Activated CD4-positive, alpha-beta T cell treated with anti-CD3 and anti-CD28 coated beads, Interleukin-2, amount 50 U/mL, for 24 hours (primary cell): ENCODE measurements around the gene ACOT13.
"Not testable (repeated sequence)": the region's sequence is repeated elsewhere in the genome, so short reads cannot be mapped to it uniquely, and the experiment has no call there.

ENCODE experiments used
- DNase-seq, 2 donors: peaks; one replicate each; pipeline ENCODE4 v3.0.0-alpha.2; 2020; ENCODE audit warnings: low read depth in 1 of 2, low spot score in 1 of 2

Gene ACOT13

DNA sequence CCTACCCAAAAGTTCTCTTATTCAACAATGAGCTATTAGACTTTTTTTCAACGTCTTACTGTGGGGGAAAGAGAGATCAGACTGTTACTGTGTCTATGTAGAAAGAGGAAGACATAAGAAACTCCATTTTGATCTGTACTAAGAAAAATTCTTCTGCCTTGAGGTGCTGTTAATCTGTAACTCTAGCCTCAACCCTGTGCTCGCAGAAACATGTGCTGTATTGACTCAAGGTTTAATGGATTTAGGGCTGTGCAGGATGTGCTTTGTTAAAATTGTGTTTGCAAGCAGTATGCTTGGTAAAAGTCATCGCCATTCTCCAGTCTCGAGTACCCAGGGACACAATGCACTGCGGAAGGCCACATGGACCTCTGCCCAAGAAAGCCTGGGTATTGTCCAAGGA, 5.1 kb upstream of the ACOT13 start:
- not testable (repeated sequence) for DNase-seq

GRCh38 chr6:24662236-24662635, 4.6 kb upstream of the ACOT13 start:
- no peak for DNase-seq

- DNase-seq = no peak
Measured at GRCh38 chr6:24663189-24663588, 3.7 kb upstream of the ACOT13 start.

DNA sequence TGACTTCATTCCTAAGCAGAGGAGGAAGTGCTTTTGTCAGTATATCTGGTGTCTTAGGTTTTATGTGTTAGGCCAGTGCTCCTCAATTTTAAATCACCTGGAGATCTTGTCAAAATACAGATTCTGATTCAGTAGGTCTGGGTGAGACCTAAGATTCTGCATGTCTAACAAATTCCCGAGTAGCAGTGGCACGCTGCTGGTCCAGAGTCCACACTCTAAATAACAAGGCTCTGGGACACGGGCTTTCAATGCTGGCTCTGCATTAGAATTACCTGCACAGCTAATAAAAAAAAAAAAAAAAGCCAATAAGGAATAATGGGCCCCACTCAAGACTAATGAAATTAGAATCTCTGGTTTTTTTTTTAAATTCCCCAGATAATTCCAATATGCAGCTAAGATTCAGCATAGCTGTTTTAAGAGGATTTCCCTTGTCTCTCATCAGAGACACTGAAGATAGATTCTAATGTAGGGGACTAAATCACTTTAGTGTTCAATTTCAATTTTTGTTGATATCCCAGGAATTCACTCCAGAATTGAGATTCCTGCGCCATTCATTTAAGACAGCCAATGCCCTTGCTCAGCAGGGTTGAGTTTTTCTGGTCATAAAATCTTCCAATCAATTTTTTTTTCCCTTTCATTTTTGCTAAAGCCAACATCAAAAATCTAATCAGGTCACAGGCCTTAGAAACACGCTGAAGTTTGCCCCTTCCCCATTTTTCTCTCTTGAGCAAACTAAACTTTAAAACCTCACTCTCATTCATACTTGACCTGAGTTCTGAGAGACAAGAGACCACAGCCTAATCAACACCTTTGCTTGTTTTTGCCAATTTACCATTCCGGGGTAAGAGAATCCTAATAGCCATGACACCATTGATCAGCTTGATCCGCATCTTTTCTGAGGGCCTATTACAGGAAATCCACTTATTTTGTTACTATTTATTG, 2.6 kb upstream of the ACOT13 start:
- no peak for DNase-seq

DNA sequence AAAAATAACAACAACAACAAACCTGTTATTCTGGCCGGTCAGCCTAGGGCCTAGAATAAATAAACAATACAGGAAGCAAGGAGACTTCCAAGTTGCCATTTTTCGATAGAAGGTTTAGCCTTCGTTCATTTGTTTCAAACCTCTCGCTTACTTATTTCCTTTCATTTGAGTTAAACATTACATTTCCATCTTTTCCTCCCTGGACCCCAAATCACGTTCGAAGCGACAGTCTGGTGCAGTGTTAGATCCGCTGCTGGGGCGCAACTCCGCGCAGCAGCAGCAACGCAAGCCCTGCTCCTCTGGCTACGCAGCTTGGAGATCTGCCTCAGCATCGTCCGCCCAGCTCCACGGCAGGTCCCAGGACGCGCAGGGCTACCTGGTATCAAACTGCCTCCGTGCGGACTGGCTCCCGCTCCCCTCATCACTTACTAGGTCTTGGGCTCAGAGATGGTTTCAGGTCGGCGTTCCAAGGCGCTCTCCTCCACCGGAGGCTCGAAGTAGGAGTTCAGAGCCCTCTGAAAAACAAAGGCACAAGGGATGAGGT, 708 bp upstream of the ACOT13 start:
- no peak for DNase-seq

GRCh38 chr6:24667378-24667803, 514 bp downstream of the ACOT13 start:
- no peak for DNase-seq

- DNase-seq = not testable (repeated sequence)
Measured at GRCh38 chr6:24668066-24668996, 1.5 kb downstream of the ACOT13 start.

GRCh38 chr6:24668997-24669361, 2.1 kb downstream of the ACOT13 start:
- no peak for DNase-seq

- not testable (repeated sequence) for DNase-seq
Measured at GRCh38 chr6:24670492-24670891, 3.6 kb downstream of the ACOT13 start.

- DNase-seq = not testable (repeated sequence)
Measured at GRCh38 chr6:24671077-24671476, 4.2 kb downstream of the ACOT13 start.

- DNase-seq = no peak
Measured at GRCh38 chr6:24672620-24673182, 5.8 kb downstream of the ACOT13 start.

DNA sequence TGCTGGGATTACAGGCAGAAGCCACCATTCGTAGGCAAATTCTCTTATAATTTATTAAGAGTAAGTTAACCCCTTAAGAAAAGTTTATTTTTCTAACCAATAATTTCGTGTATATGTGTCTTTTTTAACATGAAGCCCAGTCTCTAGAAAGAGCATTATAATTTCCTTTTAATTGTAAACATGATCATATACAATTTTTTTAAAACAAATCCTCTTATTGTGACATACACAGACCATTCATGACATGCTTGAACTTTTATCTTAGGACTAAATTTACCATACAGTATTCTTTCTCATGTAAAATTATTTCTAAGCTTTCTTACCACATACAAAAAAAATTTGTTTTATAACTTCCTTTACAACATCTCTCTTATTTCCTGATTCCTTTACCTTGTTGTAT, 6.7 kb downstream of the ACOT13 start:
- DNase-seq = no peak

GRCh38 chr6:24678792-24679352, 12.0 kb downstream of the ACOT13 start:
- DNase-seq = not testable (repeated sequence)

DNA sequence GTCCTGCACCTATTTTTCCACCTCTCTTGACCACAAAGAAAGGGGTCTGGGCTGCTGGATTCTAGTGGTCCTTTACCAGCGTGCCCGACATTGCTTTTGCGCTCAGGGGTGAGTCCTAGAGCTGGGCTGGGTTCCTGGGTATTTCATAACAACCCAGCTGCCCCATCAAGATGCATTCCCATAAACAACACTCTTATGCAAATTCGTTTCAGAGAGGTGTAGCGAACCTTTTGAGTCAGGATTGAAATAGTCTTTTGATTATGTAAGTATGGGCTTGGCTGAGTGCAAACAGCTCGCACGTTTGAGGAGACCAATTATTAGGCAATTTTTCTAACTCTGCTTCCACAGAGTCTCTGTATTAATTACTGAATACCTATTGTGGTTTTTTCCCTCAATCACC, 13.7 kb downstream of the ACOT13 start:
- DNase-seq = no peak

- DNase-seq = no peak
Measured at GRCh38 chr6:24683297-24684296, 16.7 kb downstream of the ACOT13 start.

GRCh38 chr6:24686408-24686807, 19.5 kb downstream of the ACOT13 start:
- no peak for DNase-seq

GRCh38 chr6:24686946-24687345, 20.1 kb downstream of the ACOT13 start:
- no peak for DNase-seq

- no peak for DNase-seq
Measured at GRCh38 chr6:24689964-24690363, 23.1 kb downstream of the ACOT13 start.

- DNase-seq = no peak
Measured at GRCh38 chr6:24690593-24690992, 23.7 kb downstream of the ACOT13 start.

DNA sequence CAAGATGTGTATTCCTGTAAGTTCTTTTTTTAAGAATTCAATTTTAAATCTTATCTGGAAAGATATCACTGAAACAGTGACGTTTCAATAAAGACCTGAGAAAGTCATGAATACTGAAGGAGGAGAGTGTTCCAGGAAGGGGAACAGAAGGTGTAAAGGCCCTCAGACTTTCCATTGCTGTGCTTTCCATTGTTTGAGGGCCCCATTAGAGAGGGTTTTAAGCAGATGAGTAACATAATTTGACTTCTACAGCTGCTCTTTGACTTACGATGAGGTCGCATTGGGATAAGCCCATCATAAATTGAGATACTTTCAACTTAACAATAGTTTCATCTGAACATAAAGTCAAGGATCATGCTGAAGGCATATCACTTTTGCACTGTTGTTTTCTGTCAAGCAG, 24.7 kb downstream of the ACOT13 start:
- DNase-seq = no peak
